ENCODE measurements around the gene CNTNAP2. TPM values are rescaled to one million over a fixed set of nuclear protein-coding genes. Genes with fewer than 3 reads are reported as not detected.

Gene CNTNAP2
- total and polyA plus RNA-seq, 2 of the 4 experiments (the other 2 are of a cell fraction) = not detected

DNA sequence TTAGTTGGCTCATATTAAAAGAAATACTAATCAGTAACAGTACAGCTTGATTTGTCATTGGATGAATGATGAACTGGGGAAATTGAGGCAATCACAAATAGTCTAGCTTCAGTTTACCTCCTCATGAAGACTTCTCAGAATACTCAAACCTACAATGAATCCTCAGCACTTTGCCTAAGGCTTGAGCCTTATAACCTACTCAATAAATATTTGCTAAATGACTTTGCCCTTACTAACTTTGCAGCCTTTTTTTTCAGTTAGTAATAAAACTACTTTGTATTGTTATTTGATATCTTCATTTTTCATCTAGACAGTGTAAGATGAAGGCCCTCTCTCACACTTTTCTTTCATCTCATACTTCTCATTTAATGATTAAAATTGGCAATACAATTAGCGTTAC lies 1311.5 kb downstream of the CNTNAP2 start:
- Histone ChIP-seq H4K5ac (ENCODE audit: low read depth, low read length) (no peak overlapping the region), H3K79me1 (ENCODE audit: low read depth in 1 of 2, low read length in 2 of 2) (no peaks in the 10 kb centered on the region), H3K4ac (ENCODE audit: low read depth, low read length) (no peak overlapping the region), H3K18ac (ENCODE audit: low read depth, low read length) (no peak overlapping the region), H4K91ac (ENCODE audit: insufficient read depth, low read depth, low read length) (no peak overlapping the region), H3K14ac (replicated peaks; ENCODE audit: low read depth, low read length) (no peak overlapping the region), H3K56ac (ENCODE audit: extremely low read depth, insufficient read depth, low read length) (no peak overlapping the region), H2BK120ac (ENCODE audit: low read depth, low read length) (no peak overlapping the region), H3K36me3 (ENCODE audit: control insufficient read depth, insufficient read depth, low read length) (no peaks in the 10 kb centered on the region), H2BK20ac (ENCODE audit: low read depth, low read length) (no peak overlapping the region), H2AFZ (replicated peaks; ENCODE audit: low read length, poor library complexity) (no peak overlapping the region), H4K20me1 (ENCODE audit: insufficient read depth, low read length) (no peaks in the 10 kb centered on the region), H3K4me1 (ENCODE audit: control insufficient read depth, insufficient read depth, low read length) (no peaks in the 10 kb centered on the region), H4K8ac (ENCODE audit: low read depth in 2 of 2, low read length in 2 of 2) (no peak overlapping the region), H3K4me3 (ENCODE audit: insufficient read depth, low read depth, low read length) (no peak overlapping the region), H2BK15ac (ENCODE audit: low read depth, low read length) (no peak overlapping the region), H3K27ac (ENCODE audit: insufficient read depth, low read length) (no peak overlapping the region), H3K9me3 (ENCODE audit: control insufficient read depth, insufficient read depth, low read length) (no peaks in the 10 kb centered on the region), H3K9ac (ENCODE audit: low read depth, low read length) (no peak overlapping the region), H2AK5ac (ENCODE audit: low read depth, low read length) (no peak overlapping the region), H3K4me2 (ENCODE audit: low read depth, low read length) (no peak overlapping the region), H2AK9ac (replicated peaks; ENCODE audit: low read depth, low read length, poor library complexity) (no peak overlapping the region), H3K27me3 (ENCODE audit: control insufficient read depth, insufficient read depth, low read length) (no peaks in the 10 kb centered on the region), H3K23ac (ENCODE audit: low read depth, low read length) (no peak overlapping the region), H2BK5ac (ENCODE audit: low read depth, low read length, poor library complexity, severe bottlenecking) (no peak overlapping the region), H3K9me1 (ENCODE audit: insufficient read depth, low read length) (no peaks in the 10 kb centered on the region)
- whole genome bisulfite sequencing, 2 experiments (ENCODE audit: extremely low coverage in 2 of 2, insufficient read length in 1 of 2) = no CpG with 5 or more reads among the region's 1 CpG
- TF ChIP-seq POLR2A (IDR thresholded peaks at IDR 0.05; ENCODE audit: low read depth, low read length) (no peak), CHD1 (IDR thresholded peaks at IDR 0.05; ENCODE audit: low read depth, low read length) (no peak), RFX5 (IDR thresholded peaks at IDR 0.05; ENCODE audit: low read depth, low read length) (no peak), MAFK (IDR thresholded peaks at IDR 0.05; ENCODE audit: low read depth, low read length) (no peak), RCOR1 (IDR thresholded peaks at IDR 0.05; ENCODE audit: insufficient replicate concordance, low read length) (no peak), FOS (IDR thresholded peaks at IDR 0.05; ENCODE audit: low read depth, low read length) (no peak), RAD21 (IDR thresholded peaks at IDR 0.05; ENCODE audit: low read length) (no peak), BHLHE40 (IDR thresholded peaks at IDR 0.05; ENCODE audit: low read depth, low read length) (no peak), CEBPB (IDR thresholded peaks at IDR 0.05; ENCODE audit: low read depth, low read length) (no peak), MAZ (IDR thresholded peaks at IDR 0.05; ENCODE audit: borderline replicate concordance, low read depth, low read length) (no peak), SMC3 (IDR thresholded peaks at IDR 0.05; ENCODE audit: low read depth, low read length) (no peak), NFE2L2 (IDR thresholded peaks at IDR 0.05; ENCODE audit: low read depth, low read length) (no peak), MXI1 (IDR thresholded peaks at IDR 0.05; ENCODE audit: borderline replicate concordance, low read depth, low read length) (no peak)
- TF ChIP-seq, protein P1, sequence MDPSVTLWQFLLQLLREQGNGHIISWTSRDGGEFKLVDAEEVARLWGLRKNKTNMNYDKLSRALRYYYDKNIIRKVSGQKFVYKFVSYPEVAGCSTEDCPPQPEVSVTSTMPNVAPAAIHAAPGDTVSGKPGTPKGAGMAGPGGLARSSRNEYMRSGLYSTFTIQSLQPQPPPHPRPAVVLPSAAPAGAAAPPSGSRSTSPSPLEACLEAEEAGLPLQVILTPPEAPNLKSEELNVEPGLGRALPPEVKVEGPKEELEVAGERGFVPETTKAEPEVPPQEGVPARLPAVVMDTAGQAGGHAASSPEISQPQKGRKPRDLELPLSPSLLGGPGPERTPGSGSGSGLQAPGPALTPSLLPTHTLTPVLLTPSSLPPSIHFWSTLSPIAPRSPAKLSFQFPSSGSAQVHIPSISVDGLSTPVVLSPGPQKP (IDR thresholded peaks at IDR 0.05; ENCODE audit: borderline replicate concordance, low read depth, low read length) = no peak
- TF ChIP-seq, protein P2, sequence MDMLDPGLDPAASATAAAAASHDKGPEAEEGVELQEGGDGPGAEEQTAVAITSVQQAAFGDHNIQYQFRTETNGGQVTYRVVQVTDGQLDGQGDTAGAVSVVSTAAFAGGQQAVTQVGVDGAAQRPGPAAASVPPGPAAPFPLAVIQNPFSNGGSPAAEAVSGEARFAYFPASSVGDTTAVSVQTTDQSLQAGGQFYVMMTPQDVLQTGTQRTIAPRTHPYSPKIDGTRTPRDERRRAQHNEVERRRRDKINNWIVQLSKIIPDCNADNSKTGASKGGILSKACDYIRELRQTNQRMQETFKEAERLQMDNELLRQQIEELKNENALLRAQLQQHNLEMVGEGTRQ (IDR thresholded peaks at IDR 0.05; ENCODE audit: low read depth, low read length) = no peak
- TF ChIP-seq, protein P3, sequence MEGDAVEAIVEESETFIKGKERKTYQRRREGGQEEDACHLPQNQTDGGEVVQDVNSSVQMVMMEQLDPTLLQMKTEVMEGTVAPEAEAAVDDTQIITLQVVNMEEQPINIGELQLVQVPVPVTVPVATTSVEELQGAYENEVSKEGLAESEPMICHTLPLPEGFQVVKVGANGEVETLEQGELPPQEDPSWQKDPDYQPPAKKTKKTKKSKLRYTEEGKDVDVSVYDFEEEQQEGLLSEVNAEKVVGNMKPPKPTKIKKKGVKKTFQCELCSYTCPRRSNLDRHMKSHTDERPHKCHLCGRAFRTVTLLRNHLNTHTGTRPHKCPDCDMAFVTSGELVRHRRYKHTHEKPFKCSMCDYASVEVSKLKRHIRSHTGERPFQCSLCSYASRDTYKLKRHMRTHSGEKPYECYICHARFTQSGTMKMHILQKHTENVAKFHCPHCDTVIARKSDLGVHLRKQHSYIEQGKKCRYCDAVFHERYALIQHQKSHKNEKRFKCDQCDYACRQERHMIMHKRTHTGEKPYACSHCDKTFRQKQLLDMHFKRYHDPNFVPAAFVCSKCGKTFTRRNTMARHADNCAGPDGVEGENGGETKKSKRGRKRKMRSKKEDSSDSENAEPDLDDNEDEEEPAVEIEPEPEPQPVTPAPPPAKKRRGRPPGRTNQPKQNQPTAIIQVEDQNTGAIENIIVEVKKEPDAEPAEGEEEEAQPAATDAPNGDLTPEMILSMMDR (conservative IDR thresholded peaks at IDR 0.05; ENCODE audit: low read depth, low read length) = no peak
- DNase-seq (no peak), ATAC-seq (ENCODE audit: low read depth) (no peak)
- POLR2A ChIA-PET (ENCODE audit: unreplicated experiment) = no interaction called here
- CTCF ChIA-PET = no interaction called here
- no TSS peak for BruUV-seq (replicated peaks)
- dilution Hi-C loops (cut with HindIII; ENCODE audit: low sequenced_read_pairs, unreplicated experiment) = no loop called here
- intact Hi-C loops (cut with micrococcal nuclease) = no loop called here
- in situ Hi-C loops (cut with MboI; ENCODE audit: low sequenced_read_pairs) = loop anchor here (25.0 kb wide), 1 partner anchor 834 kb away; no protein-coding TSS in a partner anchor
